Astrocyte of the hippocampus (primary cell): ENCODE measurements around the gene NTM.
"Not testable (repeated sequence)": the region's sequence is repeated elsewhere in the genome, so short reads cannot be mapped to it uniquely, and the experiment has no call there.

Experiments
- DNase-seq: peaks from one replicate; pipeline ENCODE4 v3.0.0; 2011; ENCODE audit warnings: low read depth, low spot score

The NTM gene

GRCh38 chr11:132301900-132302299 lies 931.5 kb downstream of the NTM start:
- no peak for DNase-seq

GRCh38 chr11:132307309-132308020 lies 937.0 kb downstream of the NTM start:
- no peak for DNase-seq

GRCh38 chr11:132310390-132311375 lies 940.3 kb downstream of the NTM start:
- DNase-seq = no peak

GRCh38 chr11:132311703-132312102 lies 941.3 kb downstream of the NTM start:
- DNase-seq = no peak

- peak; percentile 83 for DNase-seq
Measured at GRCh38 chr11:132312161-132312560, 941.7 kb downstream of the NTM start.

- peak; percentile 70 for DNase-seq
Measured at GRCh38 chr11:132312701-132313111, 942.3 kb downstream of the NTM start.

GRCh38 chr11:132314911-132315455 lies 944.6 kb downstream of the NTM start:
- no peak for DNase-seq

- DNase-seq = no peak
Measured at GRCh38 chr11:132315696-132316095, 945.3 kb downstream of the NTM start.

- peak; percentile 68 for DNase-seq
Measured at GRCh38 chr11:132318421-132319157, 948.2 kb downstream of the NTM start.

- not testable (repeated sequence) for DNase-seq
Measured at GRCh38 chr11:132319419-132319818, 949.0 kb downstream of the NTM start.

- DNase-seq = peak; percentile 8
Measured at GRCh38 chr11:132330515-132330914, 960.1 kb downstream of the NTM start.

GRCh38 chr11:132332521-132332920 lies 962.1 kb downstream of the NTM start:
- no peak for DNase-seq

GRCh38 chr11:132334769-132335280 lies 964.4 kb downstream of the NTM start:
- DNase-seq = no peak

- DNase-seq = no peak
Measured at GRCh38 chr11:132335311-132335710, 964.9 kb downstream of the NTM start.

- DNase-seq = no peak
Measured at GRCh38 chr11:132336781-132337535, 966.5 kb downstream of the NTM start.

GRCh38 chr11:132337819-132338416 lies 967.5 kb downstream of the NTM start:
- peak; percentile 10 for DNase-seq

- no peak for DNase-seq
Measured at GRCh38 chr11:132342408-132342807, 972.0 kb downstream of the NTM start.

- no peak for DNase-seq
Measured at GRCh38 chr11:132343445-132344175, 973.2 kb downstream of the NTM start.

GRCh38 chr11:132346558-132347148 lies 976.2 kb downstream of the NTM start:
- no peak for DNase-seq
